K562 (cell line): ENCODE data around the gene PFAS. TPM values are rescaled to one million over a fixed set of nuclear protein-coding genes. Genes with fewer than 3 reads are reported as not detected.
A peak's percentile ranks its signal among the peaks of the same experiment; 100 is the strongest.

Experiments
- ATAC-seq: fragments of 200-7000 bp; cut with Tn5 transposase; 3 replicates; pipeline ENCODE4 v1.9.1; 2020; ENCODE audit warnings: moderate library complexity
- BruUV-seq: library from RNA; stranded (reverse); fragments of 400-500 nt; replicated peaks from 2 replicates; lab custom pipeline; 2021; lab: Mats Ljungman, UMichigan
- CTCF ChIA-PET: fragments of 300-600 bp; formaldehyde crosslinking; extraction: SDS; loops from one replicate; lab custom pipeline; 2021; ENCODE audit warnings: low intra/inter-chr PET ratio; lab: Yijun Ruan, JAX
- POLR2A ChIA-PET: fragments of 300-600, 350-650 bp; sonication (Branson Sonifier 250); formaldehyde crosslinking; extraction: SDS; loops from one replicate; lab custom pipeline; 2021; ENCODE audit warnings: antibody characterized with exemption, inconsistent platforms; lab: Yijun Ruan, JAX
- DNase-seq, 4 experiments: peaks; one replicate each; pipeline versions ENCODE4 v3.0.0 to v3.0.0-alpha.2; 2011 to 2018; ENCODE audit warnings: low spot score in 3 of 4, mixed read lengths in 3 of 4; ENCODE audit errors: extremely low read depth in 1 of 4
- FAIRE-seq: peaks from 2 replicates; lab custom pipeline; 2011; peaks lifted over from hg19 to GRCh38; lab: Jason Lieb, UNC
- H2AFZ ChIP-seq: 2 replicates; pipeline ENCODE4 v1.6.0; 2011; ENCODE audit warnings: low read depth, low read length, control low read depth, inconsistent platforms
- H3K27ac ChIP-seq: fragments of 200-600 bp; 3 replicates; pipeline ENCODE4 v1.8.0; 2011; ENCODE audit warnings: low read depth, mild to moderate bottlenecking, control low read depth, inconsistent platforms, low read length, moderate library complexity, mixed read lengths; ENCODE audit errors: extremely low read depth
- H3K27me3 ChIP-seq, 2 experiments: fragments of 300-600 bp in 1 of 2; 2 replicates in 1 of 2; 3 replicates in 1 of 2; pipeline versions ENCODE4 v1.6.0 to v1.8.0; 2011; ENCODE audit warnings: inconsistent platforms in 2 of 2, low read length in 2 of 2, mild to moderate bottlenecking in 1 of 2, mixed read lengths in 1 of 2, moderate library complexity in 1 of 2; ENCODE audit not compliant: control insufficient read depth in 2 of 2, insufficient read depth in 2 of 2
- H3K36me3 ChIP-seq: fragments of 300-600 bp; 3 replicates; pipeline ENCODE4 v1.8.0; 2011; ENCODE audit warnings: mild to moderate bottlenecking, low read length, inconsistent platforms; ENCODE audit not compliant: control insufficient read depth, insufficient read depth
- H3K4me1 ChIP-seq, 2 experiments: fragments of 200-600 bp in 1 of 2; replicated peaks in 1 of 2; 2 replicates in 1 of 2; 3 replicates in 1 of 2; pipeline versions ENCODE4 v1.5.1 to v1.8.0; 2011; ENCODE audit warnings: inconsistent platforms in 2 of 2, low read length in 2 of 2, mild to moderate bottlenecking in 1 of 2, mixed read lengths in 1 of 2, moderate library complexity in 1 of 2; ENCODE audit not compliant: control insufficient read depth in 2 of 2, insufficient read depth in 2 of 2
- H3K4me2 ChIP-seq: 2 replicates; pipeline ENCODE4 v1.6.1; 2011; ENCODE audit warnings: low read length, control low read depth, inconsistent platforms, mixed read lengths; ENCODE audit not compliant: insufficient read depth
- H3K4me3 ChIP-seq: fragments of 200-600 bp; sonication (generic), shearing (Covaris generic); 2 replicates; pipeline ENCODE4 v1.5.1; 2016; ENCODE audit warnings: control low read depth, inconsistent platforms
- H3K79me2 ChIP-seq: fragments of 200-600 bp; 3 replicates; pipeline ENCODE4 v1.8.0; 2011; ENCODE audit warnings: low read length, inconsistent platforms; ENCODE audit not compliant: control insufficient read depth, insufficient read depth
- H3K9ac ChIP-seq, 2 experiments: 2 replicates each; pipeline versions ENCODE4 v1.6.0 to v1.6.1; 2011; ENCODE audit warnings: low read depth in 2 of 2, low read length in 2 of 2, control low read depth in 1 of 2, inconsistent platforms in 1 of 2, mild to moderate bottlenecking in 1 of 2, mixed read lengths in 1 of 2; ENCODE audit not compliant: insufficient read depth in 1 of 2
- H3K9me1 ChIP-seq: one replicate; pipeline ENCODE4 v1.6.0; 2011; ENCODE audit warnings: inconsistent platforms, mild to moderate bottlenecking, low read length, moderate library complexity; ENCODE audit not compliant: control insufficient read depth, insufficient read depth
- H3K9me3 ChIP-seq: replicated peaks from 2 replicates; pipeline ENCODE4 v1.5.1; 2011; ENCODE audit warnings: low read depth, low read length, inconsistent platforms; ENCODE audit not compliant: control insufficient read depth, insufficient read depth
- H4K20me1 ChIP-seq: replicated peaks from 2 replicates; pipeline ENCODE4 v1.6.1; 2011; ENCODE audit warnings: low read length, inconsistent platforms, mixed read lengths; ENCODE audit not compliant: control insufficient read depth, insufficient read depth
- ADNP ChIP-seq: fragments of 200-800 bp; sonication (Bioruptor generic); IDR thresholded peaks from 2 replicates; pipeline ENCODE4 v1.6.1; 2016; ENCODE audit warnings: missing genetic modification characterization, missing compliant biosample characterization
- HDAC8 ChIP-seq: fragments of 450-650 bp; IDR thresholded peaks from 2 replicates; pipeline ENCODE4 v1.6.1; 2016; ENCODE audit warnings: mild to moderate bottlenecking, missing genetic modification characterization, moderate library complexity, missing compliant biosample characterization
- HEY1 ChIP-seq: fragments of 250-450 bp; sonication (Bioruptor Pico); IDR thresholded peaks from 2 replicates; pipeline ENCODE4 v1.5.0; 2020; ENCODE audit warnings: mild to moderate bottlenecking, moderate library complexity, borderline replicate concordance
- KDM5B ChIP-seq: fragments of 200-600 bp; sonication (generic); IDR thresholded peaks from 2 replicates; pipeline ENCODE4 v1.6.1; 2012; ENCODE audit warnings: low read depth, mild to moderate bottlenecking, moderate library complexity, low read length, control low read depth, inconsistent platforms; ENCODE audit not compliant: insufficient replicate concordance
- MAFF ChIP-seq: IDR thresholded peaks from 2 replicates; pipeline ENCODE4 v1.6.1; 2012; ENCODE audit warnings: low read length, improper control_type of control experiment
- TCF3 ChIP-seq: sonication (generic); formaldehyde crosslinking; IDR thresholded peaks from 2 replicates; pipeline ENCODE4 v1.4.0; 2020; ENCODE audit warnings: mild to moderate bottlenecking, missing genetic modification reagents
- TSC22D4 ChIP-seq: fragments of 450-650 bp; IDR thresholded peaks from 2 replicates; pipeline ENCODE4 v1.6.1; 2016; ENCODE audit warnings: missing genetic modification characterization, missing biosample characterization, control low read depth
- ZBTB40 ChIP-seq, 2 experiments: fragments of 450-650 bp in 1 of 2; sonication (generic) in 1 of 2; formaldehyde crosslinking in 1 of 2; IDR thresholded peaks; 2 replicates each; pipeline versions ENCODE4 v1.7.1 to v1.9.0; 2016 to 2022; ENCODE audit warnings: inconsistent platforms in 1 of 2, mild to moderate bottlenecking in 1 of 2, missing genetic modification reagents in 1 of 2
- ZFP36 ChIP-seq: fragments of 150-350 bp; IDR thresholded peaks from 2 replicates; pipeline ENCODE4 v1.6.1; 2018; ENCODE audit warnings: low read length, low read depth; ENCODE audit not compliant: partially characterized antibody
- WGBS: fragments of 100-300 bp; shearing (Covaris generic); methylation state at CpG from one replicate; pipeline ENCODE4 v1.1.6; 2016; ENCODE audit warnings: low coverage, mixed read lengths; ENCODE audit not compliant: insufficient coverage; ENCODE audit errors: missing lambda C conversion rate; 5-methylcytosine and 5-hydroxymethylcytosine counted together
- in situ Hi-C: fragments of 300-500 bp; cut with MboI; formaldehyde crosslinking; loops from 4 replicates; pipeline ENCODE4 v1.15.0; 2018; ENCODE audit warnings: inconsistent platforms, mixed read lengths
- intact Hi-C: fragments of 100-400 bp; cut with micrococcal nuclease; formaldehyde crosslinking; loops from 2 replicates; pipeline ENCODE4 v1.14.2; 2022
- polyA plus RNA-seq, 8 experiments: library from polyadenylated mRNA; depleted of rRNA in 4 of 8; stranded (reverse) in 5 of 8; unstranded in 3 of 8; fragments of >200 nt; fragmentation: Nextera tagmentation in 2 of 8; fragmentation: Illumina TruSeq in 1 of 8; extraction: Ambion mirVana in 2 of 8; extraction: Trizol in 1 of 8; gene quantifications; 2 replicates each; pipeline versions ENCODE4 v1.2.1 to v1.2.3, GENCODE V29; 2011 to 2014; ENCODE audit warnings: inconsistent platforms in 1 of 8, missing spikeins in 1 of 8
- total RNA-seq, 7 experiments: library from RNA; depleted of rRNA in 6 of 7; stranded (reverse); fragments of >200 nt in 6 of 7; fragmentation: Illumina TruSeq in 2 of 7; extraction: Trizol in 2 of 7; gene quantifications; 2 replicates each; pipeline versions ENCODE4 v1.2.1 to v1.2.3, GENCODE V29; 2011 to 2021; ENCODE audit warnings: low replicate concordance in 1 of 7

PFAS gene
- total and polyA plus RNA-seq, 9 of the 15 experiments (the other 6 are each of a cell fraction or from before 2014, with no cell fraction given) = 11.6 to 131 (median 43.9) TPM

GRCh38 chr17:8292639-8293395 lies 43.7 kb downstream of the PFAS start (continued):
- TF ChIP-seq ZFP36 (peak; percentile 81), HDAC8 (tag) (no peak)

- peak overlapping the region; percentile 58 for H3K4me3 ChIP-seq
- no peak for TF ChIP-seq KDM5B
- TF ChIP-seq ADNP (tag) = no peak
- TF ChIP-seq HEY1 (CRISPR knock-in tag) = no peak
- TF ChIP-seq TSC22D4 (tag) = no peak
- TF ChIP-seq ZBTB40 (IDR thresholded peaks at IDR 0.05) = no peak
- no peak for TF ChIP-seq ZBTB40 (CRISPR knock-in tag; IDR thresholded peaks at IDR 0.05)
- TF ChIP-seq TCF3 (CRISPR knock-in tag) = no peak
- no peak for TF ChIP-seq MAFF
- CTCF ChIA-PET = no interaction called here
- H3K79me2 ChIP-seq = no peaks in the 10 kb centered on the region
- 0 out of 3 replicates have a peak, but pooled peaks cover 2% of the 10 kb centered on the region for H3K36me3 ChIP-seq
- FAIRE-seq (no peak), ATAC-seq (no peak), DNase-seq (no peak)
- in situ Hi-C loops = no loop called here
- no TSS peak for BruUV-seq
- no peaks in the 10 kb centered on the region for H3K27me3 ChIP-seq
- no peaks in the 10 kb centered on the region; the same call in 1 of the 2 replicates for H3K9me3 ChIP-seq
- peaks cover 9 to 30% of the 10 kb centered on the region in 2 experiments; a peak in 4 of 5 replicates for H3K4me1 ChIP-seq
- H4K20me1 ChIP-seq = no peaks in the 10 kb centered on the region
- peak overlapping the region; percentile 89; the same call in 2 of the 3 replicates for H3K27ac ChIP-seq
- peak overlapping the region; percentile 69 to 90 for H3K9ac ChIP-seq
- peak overlapping the region; percentile 83 for H3K4me2 ChIP-seq
- 0 out of 2 replicates have a peak overlapping the region, but pooled peaks have one; percentile 95 for H2AFZ ChIP-seq
- no peaks in the 10 kb centered on the region for H3K9me1 ChIP-seq
- POLR2A ChIA-PET = interaction anchor here (0.7 to 2.0 kb wide), 4 partner anchors 34 to 121 kb away, joined by 3 to 9 read pairs (median 3); no protein-coding TSS in a partner anchor
- WGBS = 81% methylated on average over 9 of the region's 9 CpGs
- intact Hi-C loops = loop anchor here (2.0 kb wide), 1 partner anchor 46 kb away; the partner anchor contains the start of genes CTC1 and PFAS
These were observed 45.3 kb downstream of the PFAS start for GRCh38 chr17:8294361-8294760.
